Activated CD4-positive, alpha-beta T cell treated with anti-CD3 and anti-CD28 coated beads, Interleukin-2, amount 50 U/mL, for 48 hours (primary cell): ENCODE measurements around the gene RAD51B.
"Not testable (repeated sequence)": the region's sequence is repeated elsewhere in the genome, so short reads cannot be mapped to it uniquely, and the experiment has no call there.

Experiments used
- DNase-seq, 2 experiments: peaks; one replicate each; pipeline ENCODE4 v3.0.0-alpha.2; 2020

Gene RAD51B

DNA sequence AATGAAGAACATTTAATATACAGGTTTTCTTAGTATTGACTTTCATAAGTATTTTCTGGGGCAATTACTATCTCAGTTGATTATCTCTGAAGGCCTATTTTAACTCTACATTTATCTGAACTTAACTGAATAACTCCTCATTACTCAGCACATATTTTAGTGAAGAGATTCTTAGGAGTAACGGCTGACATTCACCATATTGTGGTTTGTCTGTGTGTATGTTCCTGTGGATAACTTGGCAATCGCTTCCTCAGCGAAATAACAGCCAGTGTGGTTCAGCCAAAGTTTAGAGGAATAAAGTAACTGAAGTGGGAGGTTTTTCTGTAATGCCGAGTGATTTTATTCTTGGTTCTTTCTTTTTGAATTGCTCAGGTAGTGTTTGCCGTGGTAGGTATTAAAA is 168.0 kb downstream of the RAD51B start:
- no peak for DNase-seq

DNA sequence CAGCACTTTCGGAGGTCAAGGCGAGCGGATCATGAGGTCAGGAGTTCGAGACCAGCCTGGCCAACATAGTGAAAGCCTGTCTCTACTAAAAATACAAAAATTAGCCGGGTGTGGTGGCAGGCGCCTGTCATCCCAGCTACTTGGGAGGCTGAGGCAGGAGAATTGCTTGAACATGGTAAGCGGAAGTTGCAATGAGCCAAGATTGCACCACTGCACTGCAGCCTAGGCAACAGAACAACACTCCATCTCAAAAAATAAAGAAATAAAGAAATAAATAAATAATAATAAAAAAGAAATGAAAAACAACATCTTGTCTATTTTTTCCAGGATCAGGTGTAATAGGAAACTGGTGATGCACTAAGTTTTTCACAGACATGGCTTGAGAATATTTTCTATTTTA is 168.6 kb downstream of the RAD51B start:
- not testable (repeated sequence) for DNase-seq

DNA sequence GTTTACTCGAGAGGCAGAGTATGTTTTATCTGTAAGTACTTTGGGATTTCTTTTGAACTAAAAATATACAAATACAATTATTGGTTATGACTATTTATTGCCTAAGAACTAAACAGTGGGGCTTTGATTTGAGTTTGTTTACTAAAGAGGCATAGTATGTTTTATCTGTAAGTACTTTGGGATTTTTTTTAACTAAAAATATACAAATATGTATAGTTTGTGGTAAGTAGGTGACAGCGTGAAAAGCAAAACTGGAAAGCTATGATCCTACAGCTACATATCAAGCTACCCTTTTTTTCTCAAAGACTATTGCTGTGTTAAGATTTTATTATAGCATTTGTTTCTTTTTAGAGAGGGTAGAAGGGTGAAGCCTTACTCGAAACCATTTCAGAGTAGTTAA is 171.0 kb downstream of the RAD51B start:
- DNase-seq, result no peak

DNA sequence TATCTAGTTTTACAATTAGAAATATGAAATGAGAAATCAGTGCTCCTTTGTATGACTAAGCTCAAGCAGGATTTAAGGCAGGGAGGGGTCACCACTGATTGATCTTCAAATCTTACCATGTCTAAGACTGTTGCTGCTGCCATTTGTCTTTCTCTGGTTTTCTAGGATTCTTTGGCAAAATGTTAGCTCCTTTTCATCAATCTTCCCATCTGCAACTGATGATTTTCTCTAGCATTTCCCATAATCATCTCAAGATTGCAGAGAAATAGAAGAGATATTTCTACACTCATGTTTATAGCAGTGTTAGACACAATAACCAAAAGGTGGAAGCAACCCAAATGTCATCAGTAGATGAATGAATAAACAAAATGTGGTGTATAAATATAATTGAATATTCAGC is 175.0 kb downstream of the RAD51B start:
- no peak for DNase-seq

DNA sequence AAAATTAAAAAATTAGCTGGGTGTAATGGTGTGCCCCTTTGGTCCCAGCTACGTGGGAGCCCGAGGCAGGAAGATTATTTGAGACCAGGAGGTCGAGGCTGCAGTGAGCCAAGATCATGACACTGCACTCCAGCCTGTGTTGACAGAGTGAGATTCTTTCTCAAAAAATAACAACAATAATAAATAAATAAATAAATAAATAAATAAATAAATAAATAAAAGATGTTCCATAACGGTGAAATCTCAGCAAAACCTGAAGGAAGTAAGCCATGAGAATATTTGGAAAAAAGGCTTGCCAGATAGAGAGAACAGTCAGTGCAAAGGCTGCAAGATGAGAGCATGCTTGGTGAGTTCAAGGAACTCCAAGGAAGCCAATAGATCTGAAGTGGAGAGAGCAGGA is 176.7 kb downstream of the RAD51B start:
- no peak for DNase-seq

DNA sequence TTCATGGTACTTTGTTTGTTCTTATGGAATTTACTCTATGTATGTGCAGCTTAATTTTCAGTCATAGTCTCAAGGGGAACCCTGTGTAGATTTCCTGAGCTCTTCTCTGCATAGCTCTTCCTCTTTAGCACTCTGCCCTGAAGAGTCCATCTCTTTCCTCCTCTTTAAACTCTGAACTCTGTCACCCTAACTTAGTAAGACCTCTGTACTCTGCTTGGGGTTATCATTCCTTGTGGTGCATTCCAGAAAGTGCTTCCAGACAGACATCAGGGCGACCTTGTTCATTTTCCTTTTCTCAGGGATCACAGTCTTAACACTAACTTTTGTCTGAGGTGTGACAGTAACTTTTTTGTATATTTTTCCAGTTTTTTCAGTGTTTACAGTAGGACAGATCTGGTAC is 179.3 kb downstream of the RAD51B start:
- DNase-seq, result no peak

DNA sequence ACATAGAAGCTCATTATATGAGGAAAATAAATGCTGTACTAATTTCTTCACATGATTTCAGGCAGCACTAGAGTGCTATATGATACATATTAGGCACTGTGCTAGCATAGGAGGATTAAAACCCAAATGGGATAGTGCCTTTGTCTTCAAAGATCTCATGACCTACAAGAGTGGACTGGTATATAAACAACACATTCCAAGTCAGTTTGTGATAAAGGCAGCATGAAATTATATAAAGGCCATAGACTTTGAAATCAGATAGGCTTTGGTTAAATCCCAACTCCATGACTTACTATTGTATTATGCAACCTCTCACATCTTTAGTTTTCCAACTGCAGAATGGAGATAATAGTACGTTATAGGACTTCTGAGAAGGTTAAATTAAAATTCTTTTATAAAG is 179.7 kb downstream of the RAD51B start:
- no peak for DNase-seq

DNA sequence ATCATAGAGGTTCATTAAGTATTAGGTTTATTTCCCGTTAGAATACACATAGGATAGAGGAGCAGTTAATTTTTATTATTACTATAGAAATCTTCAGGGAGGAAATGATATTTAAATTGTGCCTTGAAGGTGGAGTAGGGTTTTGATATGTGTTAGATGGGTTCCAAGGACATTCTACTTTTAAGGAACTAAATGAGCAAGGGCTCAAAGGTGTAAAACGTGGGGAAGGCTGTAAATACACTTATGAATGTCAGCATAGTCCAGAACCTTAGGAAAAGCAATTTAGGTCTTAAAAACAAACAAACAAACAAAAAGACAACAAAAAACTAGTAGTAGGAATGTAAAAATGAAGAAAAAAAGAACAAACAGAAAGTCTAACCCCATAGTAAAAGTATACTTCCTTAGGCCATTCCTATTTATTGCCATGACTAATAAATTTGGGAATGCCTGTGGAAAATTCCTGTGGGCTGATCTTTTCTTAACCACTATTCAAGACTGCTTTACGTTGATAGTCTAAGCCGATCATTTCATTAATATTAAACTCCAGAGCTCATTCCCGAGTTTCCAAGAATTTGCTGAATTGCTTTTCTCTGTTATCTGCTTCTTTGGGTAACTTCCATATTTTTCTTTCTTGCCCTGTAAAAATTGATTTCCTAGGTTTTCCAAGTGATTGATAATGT is 180.3 kb downstream of the RAD51B start:
- DNase-seq, result no peak

DNA sequence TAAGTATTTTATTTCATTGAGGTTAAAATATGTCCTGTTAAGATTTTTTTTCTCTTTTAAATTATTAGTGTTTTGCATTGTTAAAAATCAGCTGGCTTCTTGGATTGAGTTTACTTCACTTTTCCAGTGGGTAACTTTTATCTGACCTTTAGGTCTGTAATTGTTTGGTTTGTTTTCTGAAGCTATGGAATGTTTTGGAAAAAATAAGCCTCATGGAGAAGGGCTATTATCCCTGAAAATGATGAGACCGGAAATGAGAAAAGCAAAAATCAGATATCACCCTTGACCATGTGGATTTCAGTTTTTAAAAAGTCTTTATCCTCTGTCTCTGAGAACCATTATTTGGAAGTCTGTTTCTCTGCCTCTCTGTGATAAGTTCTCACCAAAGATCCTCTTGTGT is 180.9 kb downstream of the RAD51B start:
- DNase-seq, result no peak

DNA sequence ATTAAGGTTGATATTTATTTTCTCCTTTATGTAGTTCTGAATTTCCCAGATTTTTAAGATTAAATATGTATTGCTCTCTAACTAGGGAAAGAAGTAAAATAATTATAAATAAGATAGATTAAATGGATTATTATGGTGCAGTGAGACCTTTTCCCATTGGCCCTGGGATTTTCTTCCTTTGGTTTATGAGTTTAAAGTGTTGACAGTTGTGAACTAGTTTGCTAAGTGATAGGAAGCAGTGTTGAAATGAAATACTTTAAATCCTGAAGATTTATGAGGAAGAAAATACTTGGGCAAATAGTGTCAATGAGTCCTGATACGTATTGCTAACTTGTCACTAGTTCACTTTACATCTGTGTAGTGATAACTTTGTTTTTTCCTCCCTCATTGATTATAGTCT is 188.9 kb downstream of the RAD51B start:
- no peak for DNase-seq

DNA sequence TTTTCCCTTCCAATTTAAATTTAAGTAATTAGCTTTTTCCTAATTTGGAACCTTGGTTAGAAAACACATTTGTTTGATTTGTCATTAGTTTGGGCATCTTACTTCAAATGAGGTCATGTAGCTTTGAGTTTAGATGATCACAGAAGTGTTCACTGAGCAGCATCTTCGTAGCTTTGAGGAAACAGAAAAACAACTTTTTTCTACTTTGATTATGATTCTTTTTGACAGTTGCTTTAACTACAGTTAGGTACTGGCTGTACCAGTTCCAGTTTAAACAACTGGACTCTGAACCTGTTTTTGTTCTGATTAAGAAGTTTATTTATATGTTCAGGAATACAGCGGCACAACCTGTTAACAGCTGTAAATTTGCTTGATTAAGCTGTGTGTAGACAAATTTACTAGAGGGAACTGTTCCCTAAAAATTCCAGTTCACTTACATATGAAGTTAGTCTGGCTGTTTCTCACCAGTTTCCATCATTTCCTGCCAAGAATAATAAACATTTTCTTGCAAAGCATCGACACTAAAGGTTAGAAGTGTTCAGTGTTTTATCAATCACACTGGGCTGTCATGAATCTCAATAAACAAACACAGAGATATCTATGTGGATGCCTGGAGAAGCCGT is 191.9 kb downstream of the RAD51B start:
- DNase-seq, result no peak

DNA sequence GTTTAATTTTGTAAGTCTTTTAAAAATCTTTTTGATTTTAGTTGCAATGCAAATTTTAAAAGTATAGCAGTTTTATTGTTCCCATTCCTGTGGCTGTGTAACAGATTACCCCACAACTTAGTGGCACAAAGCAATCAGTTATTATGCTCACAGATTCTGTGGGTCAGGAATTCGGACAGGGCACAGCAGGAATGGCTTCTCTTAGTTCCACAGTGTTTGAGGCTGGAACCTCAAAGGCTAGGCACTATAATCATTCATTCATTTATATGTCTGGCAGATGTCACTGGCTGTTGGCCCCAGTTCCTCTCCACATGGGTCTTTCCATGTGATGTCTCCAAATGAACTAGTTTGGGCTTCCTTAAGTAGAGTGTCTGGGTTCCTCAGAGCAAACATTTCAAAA is 193.3 kb downstream of the RAD51B start:
- no peak for DNase-seq

DNA sequence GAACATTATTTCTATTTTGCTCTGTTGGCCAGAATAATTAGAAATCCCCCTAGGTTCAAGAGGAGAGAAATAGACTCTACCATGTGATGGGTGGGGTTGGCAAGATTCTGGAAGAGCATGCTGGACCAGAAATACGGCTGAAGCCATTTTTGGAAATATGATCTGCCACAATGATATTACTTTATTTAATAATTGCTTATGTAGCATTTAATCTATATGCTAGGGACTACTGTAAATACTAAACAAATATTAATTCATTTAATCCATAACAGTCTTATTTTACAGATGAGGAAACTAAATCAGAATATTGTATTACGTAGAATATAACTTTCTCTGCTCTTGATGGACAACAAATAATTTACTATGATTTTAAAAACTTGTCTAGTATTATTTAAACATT is 193.7 kb downstream of the RAD51B start:
- no peak for DNase-seq

DNA sequence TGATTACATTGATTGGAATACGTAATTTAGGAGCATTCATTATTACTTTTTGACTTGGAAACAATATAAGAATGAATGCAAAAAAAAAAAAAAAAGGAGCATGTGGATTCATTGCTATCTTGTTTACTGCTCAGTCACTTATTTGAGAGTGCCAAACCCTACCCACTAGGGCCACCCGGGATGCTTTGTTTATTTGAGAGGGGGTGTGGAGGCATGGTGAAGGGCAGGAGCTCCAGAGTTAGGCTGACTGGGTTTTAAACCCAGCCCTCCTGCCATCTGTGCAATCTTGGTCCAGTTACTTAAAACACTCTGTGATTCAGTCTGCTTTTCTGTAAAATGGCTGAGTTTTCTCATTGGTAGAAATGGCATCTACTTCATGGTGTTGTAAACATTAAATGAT is 195.2 kb downstream of the RAD51B start:
- no peak for DNase-seq

DNA sequence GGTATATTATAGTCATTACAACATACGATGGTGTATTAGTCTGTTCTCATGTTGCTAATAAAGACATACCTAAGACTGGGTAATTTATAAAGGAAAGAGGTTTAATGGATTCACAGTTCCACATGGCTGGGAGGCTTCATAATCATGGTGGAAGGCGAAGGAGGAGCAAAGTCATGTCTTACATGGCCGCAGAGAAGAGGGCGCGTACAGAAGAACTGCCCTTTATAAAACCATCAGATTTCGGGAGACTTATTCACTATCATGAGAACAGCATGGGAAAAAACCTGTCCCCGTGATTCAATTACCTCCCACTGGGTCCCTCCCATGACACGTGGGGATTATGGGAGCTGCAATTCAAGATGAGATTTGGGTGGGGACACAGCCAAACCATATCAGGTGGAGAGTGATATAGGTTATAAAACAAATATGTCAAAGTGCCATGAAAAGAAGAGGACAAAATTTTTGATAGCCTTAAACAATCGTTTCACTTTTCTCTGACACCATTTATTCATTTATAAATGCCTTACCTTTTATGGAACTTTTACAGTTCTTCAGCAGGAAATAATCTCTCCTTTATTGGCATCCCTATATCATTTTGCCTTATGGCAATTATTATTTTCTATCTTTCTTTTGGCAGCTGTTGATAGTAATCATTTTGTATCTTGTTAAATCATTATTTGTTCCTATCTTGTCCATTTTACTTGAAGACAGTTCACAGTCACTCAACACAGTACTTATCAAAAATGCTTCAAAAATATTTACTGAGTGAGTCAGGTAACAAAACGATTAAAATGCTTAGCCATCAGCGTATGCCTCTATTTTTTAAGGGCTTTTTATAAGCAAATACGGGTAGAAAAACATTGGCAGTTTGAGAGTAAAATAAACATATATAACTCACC is 196.0 kb downstream of the RAD51B start:
- DNase-seq, result no peak

DNA sequence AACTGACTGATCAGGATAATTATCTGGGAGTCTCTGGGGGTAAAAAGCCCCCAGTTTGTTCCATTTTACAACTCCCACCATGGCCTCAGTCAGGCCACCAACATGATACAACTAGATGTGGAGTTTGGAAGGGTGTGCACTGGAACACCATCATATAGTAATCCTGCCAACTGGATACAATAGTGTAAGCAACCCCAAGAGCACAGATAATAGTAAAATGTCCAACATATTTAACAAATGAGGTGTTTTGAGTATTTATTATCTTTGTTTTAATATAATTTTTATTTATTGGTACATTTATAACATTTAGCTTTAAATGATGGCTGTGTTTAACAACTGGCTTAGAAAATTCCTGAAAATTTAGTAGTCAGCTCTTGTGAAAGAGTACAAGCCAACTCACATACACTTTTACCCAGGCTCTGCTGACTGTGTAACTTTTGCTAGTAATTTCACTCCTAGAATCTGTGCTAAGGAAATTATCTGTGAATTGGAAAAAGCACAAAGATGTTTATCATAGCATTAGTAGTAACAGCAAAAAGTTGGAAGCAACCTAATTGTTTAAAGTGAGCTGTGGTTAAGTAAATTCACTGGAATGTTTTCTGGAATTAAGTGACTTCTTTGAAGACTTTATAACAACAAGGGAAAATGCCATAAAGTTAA is 196.8 kb downstream of the RAD51B start:
- DNase-seq, result no peak

DNA sequence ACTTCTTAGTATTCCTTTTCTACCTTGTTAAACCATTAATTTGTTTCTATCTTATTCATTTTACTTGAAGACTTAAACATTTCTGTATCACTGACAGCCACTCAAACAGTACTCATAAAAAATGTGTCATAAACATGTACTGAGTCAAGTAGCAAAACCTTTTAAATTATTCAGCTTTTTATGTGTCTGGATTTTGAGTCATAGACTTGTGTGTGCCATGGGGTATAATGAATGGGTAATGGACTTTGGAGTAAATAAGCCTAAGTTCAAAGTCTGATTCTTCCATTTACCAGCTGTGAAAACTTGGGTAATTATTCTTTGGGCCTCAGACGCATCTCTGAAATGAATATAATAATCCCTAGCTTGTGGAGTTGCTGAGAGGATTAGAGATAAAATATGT is 199.0 kb downstream of the RAD51B start:
- no peak for DNase-seq

DNA sequence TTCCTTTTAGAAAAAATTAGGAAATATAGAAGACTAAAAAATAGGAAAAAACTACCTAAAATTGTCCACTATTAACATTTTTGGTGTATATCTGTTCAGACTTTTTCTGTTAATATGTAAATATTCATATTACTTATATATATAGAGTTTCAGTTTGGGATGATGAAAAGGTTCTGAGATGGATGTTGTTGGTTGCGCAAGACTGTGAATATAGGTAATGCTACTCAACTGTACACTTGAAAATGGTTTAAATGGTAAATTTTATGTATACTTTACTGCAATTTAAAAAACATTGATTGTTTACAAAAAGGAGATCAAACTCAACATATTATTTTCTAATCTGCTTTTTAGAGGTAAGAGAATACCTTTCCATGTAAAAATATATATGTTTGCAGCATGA is 200.9 kb downstream of the RAD51B start:
- DNase-seq, result no peak

DNA sequence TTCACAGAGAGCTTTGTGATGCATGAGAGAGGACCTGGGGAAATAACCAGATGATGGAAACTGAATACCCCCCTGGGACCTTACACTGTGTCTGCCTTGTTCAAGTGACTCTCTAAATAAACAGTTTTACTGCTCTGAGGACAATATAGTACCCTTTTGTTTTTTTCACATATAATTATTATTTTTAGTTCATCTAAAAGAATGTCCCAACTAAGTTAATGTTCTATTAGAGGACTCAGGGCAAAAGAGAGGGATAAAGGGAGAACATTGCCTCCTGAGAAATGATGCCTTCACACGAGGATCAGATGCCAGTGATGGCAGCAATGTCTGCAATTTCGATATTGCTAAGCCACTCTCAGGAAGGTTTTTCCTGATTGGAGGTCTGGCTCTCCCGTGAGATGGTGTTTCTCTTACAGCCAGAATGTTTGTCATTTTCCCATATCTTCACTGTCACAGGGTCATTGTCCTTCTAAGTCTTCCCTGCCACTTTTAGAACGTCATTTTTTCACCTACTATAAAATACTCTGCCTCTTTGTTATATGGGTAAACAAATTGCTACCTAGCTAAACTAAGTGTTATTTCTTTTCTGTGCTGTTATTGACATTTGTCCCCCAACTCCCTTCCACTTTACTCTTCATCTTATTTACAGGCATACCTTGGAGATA is 201.6 kb downstream of the RAD51B start:
- no peak for DNase-seq

DNA sequence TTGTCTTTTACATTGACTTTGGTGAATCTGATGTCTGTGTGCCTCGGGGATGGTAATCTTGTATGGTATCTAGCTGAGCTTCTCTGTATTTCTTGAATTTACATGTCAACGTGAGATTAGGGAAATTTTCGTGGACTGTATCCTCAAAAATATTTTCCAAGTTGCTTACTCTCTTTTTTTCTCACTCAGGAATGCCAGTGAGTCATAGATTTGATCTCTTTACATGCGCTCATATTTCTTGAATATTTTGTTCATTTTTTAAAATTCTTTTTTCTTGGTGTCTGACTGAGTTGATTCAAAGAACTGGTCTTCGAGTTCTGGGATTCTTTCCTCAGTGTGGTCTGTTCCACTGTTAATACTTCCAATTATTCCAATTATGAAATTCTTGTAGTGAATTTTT is 207.7 kb downstream of the RAD51B start:
- DNase-seq, result no peak

DNA sequence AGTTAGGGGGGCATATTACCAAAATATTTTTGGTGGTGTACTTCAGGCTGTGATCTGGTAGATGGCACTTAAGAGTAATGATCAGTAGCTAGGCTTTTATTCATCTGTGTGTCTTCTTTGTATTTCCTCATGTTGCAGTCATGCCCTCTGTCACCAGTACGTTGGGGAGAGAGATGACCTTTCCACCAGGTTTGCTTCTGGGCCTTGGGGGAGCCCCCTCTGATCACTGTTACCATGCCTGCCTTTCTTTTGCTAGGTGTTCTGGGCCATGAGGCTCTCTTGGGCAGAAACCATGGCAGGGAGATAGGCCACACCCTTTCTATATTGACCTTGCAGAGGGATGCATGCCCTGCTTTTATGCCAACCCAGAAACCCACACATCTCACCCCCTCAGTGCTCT is 208.5 kb downstream of the RAD51B start:
- no peak for DNase-seq

DNA sequence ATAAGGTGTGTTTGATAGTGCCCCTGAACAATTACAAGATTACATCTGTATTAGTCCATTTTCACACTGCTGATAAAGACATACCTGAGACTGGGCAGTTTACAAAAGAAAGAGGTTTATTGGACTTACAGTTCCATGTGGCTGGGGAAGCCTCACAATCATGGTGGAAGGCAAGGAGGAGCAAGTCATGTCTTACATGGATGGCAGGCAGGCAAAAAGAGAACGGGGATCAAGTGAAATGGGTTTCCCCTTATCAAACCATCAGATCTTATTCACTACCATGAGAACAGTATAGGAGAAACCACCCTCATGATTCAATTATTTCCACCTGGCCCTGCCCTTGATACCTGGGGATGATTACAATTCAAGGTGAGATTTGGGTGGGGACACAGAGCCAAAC is 211.4 kb downstream of the RAD51B start:
- not testable (repeated sequence) for DNase-seq

DNA sequence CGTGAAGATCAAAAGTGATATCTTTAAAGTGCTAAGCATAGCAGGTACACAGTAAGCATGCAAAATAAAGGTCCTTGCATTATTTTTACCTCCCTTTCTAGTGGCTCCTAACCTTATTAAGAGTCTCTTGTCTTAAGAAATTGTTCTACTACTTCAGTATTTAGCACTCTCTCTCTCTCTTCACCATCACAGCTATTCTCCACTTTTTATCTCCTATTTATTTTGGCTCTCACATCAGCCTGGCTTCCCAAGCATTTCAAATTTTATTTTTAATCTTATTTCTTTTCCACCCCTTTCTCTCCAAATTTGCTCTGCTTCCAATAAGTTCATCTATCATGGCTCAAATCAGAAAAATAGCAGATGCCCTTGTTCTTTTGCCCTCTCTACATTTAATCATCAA is 212.6 kb downstream of the RAD51B start:
- DNase-seq, result no peak
